Brain microvascular endothelial cell (primary cell): ENCODE results near the gene RNF167.

Experiments used
- DNase-seq: peaks from one replicate; pipeline ENCODE4 v3.0.0-alpha.2; 2020
- H3K27ac ChIP-seq: fragments of 250-450 bp; sonication (Bioruptor Pico); 2 replicates; pipeline ENCODE4 v1.5.1; 2020; ENCODE audit warnings: mild to moderate bottlenecking, moderate library complexity
- H3K27me3 ChIP-seq: fragments of 250-450 bp; sonication (Bioruptor Pico); replicated peaks from 2 replicates; pipeline ENCODE4 v1.5.1; 2020; ENCODE audit warnings: mild to moderate bottlenecking
- H3K36me3 ChIP-seq: fragments of 250-450 bp; sonication (Bioruptor Pico); replicated peaks from 2 replicates; pipeline ENCODE4 v1.5.1; 2020; ENCODE audit warnings: mild to moderate bottlenecking
- H3K4me3 ChIP-seq: 2 replicates; pipeline ENCODE4 v1.5.1; 2011; ENCODE audit warnings: low read depth, mild to moderate bottlenecking, control low read depth, low read length, moderate library complexity
- in situ Hi-C: cut with HindIII; loops from 2 replicates; pipeline ENCODE4 v1.10.0; 2017; ENCODE audit warnings: low sequenced_read_pairs, low pct_ligation_motif_present
- TF ChIP-seq, protein P1 (sequence below): IDR thresholded peaks from 2 replicates; pipeline ENCODE4 v1.5.1; 2011; ENCODE audit warnings: low read depth, mild to moderate bottlenecking, moderate library complexity, low read length, control low read depth, inconsistent platforms; ENCODE audit errors: missing control alignments

RNF167 gene

GRCh38 chr17:4951486-4951885, 11.4 kb downstream of the RNF167 start:
- TF ChIP-seq, protein P1, sequence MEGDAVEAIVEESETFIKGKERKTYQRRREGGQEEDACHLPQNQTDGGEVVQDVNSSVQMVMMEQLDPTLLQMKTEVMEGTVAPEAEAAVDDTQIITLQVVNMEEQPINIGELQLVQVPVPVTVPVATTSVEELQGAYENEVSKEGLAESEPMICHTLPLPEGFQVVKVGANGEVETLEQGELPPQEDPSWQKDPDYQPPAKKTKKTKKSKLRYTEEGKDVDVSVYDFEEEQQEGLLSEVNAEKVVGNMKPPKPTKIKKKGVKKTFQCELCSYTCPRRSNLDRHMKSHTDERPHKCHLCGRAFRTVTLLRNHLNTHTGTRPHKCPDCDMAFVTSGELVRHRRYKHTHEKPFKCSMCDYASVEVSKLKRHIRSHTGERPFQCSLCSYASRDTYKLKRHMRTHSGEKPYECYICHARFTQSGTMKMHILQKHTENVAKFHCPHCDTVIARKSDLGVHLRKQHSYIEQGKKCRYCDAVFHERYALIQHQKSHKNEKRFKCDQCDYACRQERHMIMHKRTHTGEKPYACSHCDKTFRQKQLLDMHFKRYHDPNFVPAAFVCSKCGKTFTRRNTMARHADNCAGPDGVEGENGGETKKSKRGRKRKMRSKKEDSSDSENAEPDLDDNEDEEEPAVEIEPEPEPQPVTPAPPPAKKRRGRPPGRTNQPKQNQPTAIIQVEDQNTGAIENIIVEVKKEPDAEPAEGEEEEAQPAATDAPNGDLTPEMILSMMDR, result no peak
- H3K27ac ChIP-seq, result no peak overlapping the region
- in situ Hi-C loops, result no loop called here
- peaks cover 16% of the 10 kb centered on the region for H3K36me3 ChIP-seq
- H3K4me3 ChIP-seq, result no peak overlapping the region
- H3K27me3 ChIP-seq, result no peaks in the 10 kb centered on the region
- DNase-seq, result no peak

DNA sequence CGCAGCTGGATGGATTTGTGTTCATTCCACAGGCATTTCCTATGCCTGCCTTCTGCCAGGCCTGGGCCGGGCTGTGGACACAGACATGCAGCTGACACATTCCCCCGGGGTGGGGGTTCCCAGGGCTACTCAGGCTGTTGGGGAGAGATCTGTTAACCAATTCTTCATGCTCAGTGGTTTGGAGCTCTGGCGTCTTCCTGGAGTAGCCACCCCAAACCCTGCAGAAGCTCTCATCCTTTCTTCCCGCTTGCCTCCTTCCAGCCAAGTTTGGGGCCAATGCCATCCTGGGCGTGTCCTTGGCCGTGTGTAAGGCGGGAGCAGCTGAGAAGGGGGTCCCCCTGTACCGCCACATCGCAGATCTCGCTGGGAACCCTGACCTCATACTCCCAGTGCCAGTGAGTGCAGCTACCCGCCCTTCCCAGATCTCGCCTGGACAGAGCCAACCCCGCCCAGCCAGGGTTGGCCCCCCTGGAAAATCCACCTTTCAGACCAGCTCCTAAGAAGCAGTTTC, 13.4 kb downstream of the RNF167 start:
- Histone ChIP-seq H3K4me3 (no peak overlapping the region), H3K27me3 (no peaks in the 10 kb centered on the region), H3K27ac (peak overlapping the region; percentile 43), H3K36me3 (no peaks in the 10 kb centered on the region)
- DNase-seq, result peak; percentile 60
- TF ChIP-seq, protein P1, result no peak
- in situ Hi-C loops, result no loop called here

DNA sequence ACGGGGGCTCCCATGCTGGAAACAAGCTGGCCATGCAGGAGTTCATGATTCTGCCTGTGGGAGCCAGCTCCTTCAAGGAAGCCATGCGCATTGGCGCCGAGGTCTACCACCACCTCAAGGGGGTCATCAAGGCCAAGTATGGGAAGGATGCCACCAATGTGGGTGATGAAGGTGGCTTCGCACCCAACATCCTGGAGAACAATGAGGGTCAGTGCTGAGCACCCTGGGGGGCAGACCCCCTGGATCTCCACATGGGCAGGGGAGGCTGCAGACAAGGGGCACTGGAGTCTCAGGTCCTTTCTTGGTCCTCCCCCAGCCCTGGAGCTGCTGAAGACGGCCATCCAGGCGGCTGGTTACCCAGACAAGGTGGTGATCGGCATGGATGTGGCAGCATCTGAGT, 15.0 kb downstream of the RNF167 start:
- Histone ChIP-seq H3K27ac (no peak overlapping the region), H3K27me3 (no peaks in the 10 kb centered on the region), H3K4me3 (no peak overlapping the region), H3K36me3 (peaks cover 12% of the 10 kb centered on the region)
- TF ChIP-seq, protein P1, result no peak
- in situ Hi-C loops, result no loop called here
- DNase-seq, result no peak

DNA sequence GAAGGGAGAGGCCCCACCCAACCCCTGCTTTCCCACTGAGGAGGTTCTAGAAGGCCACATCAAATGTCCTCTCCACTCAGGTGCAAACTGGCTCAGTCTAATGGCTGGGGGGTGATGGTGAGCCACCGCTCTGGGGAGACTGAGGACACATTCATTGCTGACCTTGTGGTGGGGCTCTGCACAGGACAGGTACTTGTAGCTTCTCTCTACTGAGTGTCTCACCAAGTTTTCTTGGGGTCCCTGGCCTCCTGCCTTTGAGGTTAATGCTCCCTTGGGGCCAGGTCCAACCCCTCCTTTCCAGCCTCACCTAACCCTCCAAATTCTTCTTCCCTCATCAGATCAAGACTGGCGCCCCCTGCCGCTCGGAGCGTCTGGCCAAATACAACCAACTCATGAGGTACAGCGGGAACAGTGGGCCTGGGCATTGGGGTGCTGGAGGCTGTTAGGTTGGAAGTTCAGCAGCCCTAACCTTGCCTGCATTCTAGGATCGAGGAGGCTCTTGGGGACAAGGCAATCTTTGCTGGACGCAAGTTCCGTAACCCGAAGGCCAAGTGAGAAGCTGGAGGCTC, 16.5 kb downstream of the RNF167 start:
- no peaks in the 10 kb centered on the region for H3K27me3 ChIP-seq
- no peak for DNase-seq
- peaks cover 14% of the 10 kb centered on the region for H3K36me3 ChIP-seq
- H3K27ac ChIP-seq, result no peak overlapping the region
- TF ChIP-seq, protein P1, result peak; percentile 39
- in situ Hi-C loops, result no loop called here
- no peak overlapping the region for H3K4me3 ChIP-seq

DNA sequence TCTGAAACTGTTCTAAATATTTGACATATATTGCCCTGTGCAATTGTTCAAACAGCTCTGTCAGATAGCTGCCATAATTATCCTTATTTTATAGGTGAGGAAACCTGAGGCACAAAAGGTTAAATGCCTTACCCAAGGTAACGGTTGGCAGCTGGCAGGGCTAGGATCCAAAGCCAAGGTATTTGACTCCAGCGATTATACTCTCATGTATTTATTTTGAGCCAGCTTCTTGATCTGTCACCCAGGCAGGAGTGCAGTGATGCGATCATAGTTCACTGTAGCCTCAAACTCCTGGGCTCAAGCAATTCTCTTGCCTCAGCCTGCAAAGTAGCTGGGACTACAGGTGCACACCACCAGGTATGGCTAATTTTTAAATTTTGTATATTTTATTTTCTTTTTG, 18.0 kb downstream of the RNF167 start:
- DNase-seq, result no peak
- H3K4me3 ChIP-seq, result no peak overlapping the region
- peaks cover 14% of the 10 kb centered on the region for H3K36me3 ChIP-seq
- in situ Hi-C loops, result no loop called here
- H3K27ac ChIP-seq, result no peak overlapping the region
- TF ChIP-seq, protein P1, result no peak
- no peaks in the 10 kb centered on the region for H3K27me3 ChIP-seq
